Tongue (tissue), 2 donors: ENCODE results near the gene AFAP1. TPM values are rescaled to one million over a fixed set of nuclear protein-coding genes. Genes with fewer than 3 reads are reported as not detected.

Experiments
- DNase-seq: peaks from one replicate; pipeline ENCODE4 v3.0.0-alpha.2; 2015
- total RNA-seq: library from RNA; depleted of rRNA; stranded (reverse); fragments of >200 nt; gene quantifications from one replicate; pipeline ENCODE4 v1.2.3, GENCODE V29; 2014

AFAP1 gene
- total RNA-seq, 1 donor from 2014 or later: 36.4 TPM

DNA sequence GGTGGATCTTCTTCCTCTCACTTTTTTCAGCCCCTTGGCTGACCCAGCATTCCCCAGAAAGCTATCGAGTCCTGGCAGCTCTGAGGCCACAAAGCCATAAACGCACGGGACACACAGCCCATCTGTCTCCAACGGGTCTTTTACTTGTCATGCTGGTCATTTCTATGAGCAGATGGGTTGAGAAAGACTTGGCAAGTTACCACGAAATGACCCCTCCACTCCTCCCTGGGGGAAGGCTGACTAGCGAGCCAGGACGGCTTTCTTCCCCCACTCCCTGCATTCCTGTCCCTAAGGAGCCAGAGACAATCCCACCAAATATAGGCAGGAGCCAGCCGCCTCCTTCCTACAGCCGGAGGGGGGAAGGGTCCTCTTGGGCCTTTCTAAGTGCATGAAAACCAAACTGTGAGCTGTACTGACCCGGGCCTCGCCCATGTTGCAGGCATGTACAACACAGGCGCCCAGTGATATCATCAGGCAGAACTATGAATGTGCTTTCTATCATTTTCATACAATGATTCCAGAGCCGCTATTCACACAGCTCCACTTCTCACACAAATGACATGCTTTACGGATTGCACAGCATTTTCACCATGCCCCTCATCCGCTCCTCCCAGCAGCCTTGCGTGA lies 28.6 kb downstream of the AFAP1 start:
- DNase-seq: peak; percentile 79

DNA sequence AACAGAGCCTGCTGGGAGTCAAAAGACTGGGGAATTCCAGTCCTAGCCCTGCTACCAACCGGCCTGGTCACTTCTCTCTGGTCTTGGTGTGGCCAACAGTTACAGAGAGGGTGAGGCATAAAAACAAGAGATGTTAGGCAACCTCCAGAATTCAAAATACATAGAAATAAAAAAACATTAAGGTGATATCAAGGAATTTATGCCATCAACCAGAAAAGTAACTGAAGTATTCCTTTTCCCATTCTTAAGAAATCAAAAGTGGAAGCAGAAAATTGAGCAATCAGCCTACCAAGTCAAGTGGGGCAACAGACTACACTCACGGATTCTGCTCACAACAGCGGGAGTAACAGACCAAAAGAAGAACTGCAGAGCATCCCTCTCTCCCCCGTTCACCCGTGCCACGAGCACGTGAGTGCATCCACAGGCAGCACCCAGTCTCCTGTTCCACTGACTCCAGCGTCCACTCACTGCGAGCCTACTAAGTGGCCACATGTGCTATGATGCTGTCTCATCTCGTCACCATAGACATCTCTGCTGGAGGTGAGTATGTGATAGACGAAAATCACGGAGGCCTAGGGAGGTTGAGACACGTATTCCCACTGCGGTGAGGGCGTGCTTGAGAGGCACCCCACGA lies 29.3 kb downstream of the AFAP1 start:
- no peak for DNase-seq

DNA sequence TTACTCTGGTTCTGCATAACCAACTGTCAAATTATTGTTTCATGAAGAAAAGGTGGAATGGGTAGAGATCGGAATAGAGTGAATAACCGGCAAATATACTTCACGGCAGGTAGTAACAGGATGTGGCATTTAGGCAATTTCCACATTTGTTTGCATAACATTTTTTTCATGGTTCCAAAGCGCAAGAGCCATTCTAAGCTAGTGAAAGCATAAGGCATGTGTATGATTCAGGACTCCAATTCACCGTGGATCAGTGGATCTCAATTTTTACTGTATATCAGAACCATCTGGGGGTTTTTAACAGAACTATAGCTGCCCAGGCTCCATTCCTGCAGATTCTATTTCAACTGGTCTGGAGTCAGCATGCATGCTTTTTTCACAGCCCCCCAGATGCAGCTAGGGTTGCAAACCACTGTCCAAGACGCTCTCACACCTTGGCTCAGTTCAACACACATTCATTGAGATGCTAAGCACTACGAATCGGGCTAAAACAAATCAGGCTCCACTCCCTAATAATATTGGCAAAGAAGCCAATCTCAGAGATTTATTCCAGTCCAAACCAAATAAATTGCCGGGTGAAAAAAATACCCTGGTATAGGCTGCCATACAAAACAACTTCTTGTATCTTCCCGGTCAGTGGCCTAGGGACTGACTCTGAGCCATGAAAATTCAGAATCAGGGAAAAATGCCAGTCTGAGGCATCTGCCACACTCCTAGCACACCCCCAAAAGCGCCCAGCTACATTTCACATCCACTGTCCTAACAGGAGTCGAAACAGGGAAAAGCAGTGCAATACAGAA lies 30.0 kb downstream of the AFAP1 start:
- peak; percentile 51 for DNase-seq

DNA sequence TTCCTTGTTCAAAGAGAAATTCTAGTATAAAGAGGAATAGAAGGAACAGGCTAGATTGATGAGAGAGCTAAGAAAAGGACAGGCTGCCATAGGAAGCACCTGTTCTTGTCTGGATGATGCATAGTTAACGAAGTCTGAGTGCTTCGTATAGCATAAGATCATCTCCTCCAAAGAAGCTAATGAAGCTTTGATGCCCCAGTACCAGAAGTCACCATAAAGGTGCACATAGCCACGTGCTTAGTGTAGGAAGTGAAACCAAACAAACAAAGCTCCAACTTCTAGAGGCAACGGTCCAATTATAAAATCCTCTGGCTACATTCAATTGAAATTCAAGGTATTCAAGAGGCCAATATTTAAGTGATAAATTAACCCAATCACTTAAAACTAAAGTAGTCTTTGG lies 31.0 kb downstream of the AFAP1 start:
- DNase-seq: no peak

DNA sequence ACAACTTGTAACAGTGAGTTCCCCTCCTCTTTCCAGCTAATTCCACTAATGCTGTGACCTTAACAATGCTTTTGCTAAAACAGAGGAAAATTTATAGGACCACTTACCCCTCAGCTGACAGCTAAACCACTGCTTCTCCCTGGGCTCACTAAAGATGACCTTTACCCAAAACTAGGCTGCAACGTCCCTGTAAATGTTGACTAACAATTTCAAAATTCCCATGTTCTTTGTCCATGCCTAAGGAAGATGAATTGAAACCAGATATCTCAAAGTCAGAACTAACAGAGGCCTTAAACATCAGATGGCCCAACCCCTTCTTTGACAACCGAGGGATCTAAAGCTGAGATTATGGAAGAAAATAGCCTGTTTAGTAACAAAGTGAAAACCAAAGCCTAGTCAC lies 32.5 kb downstream of the AFAP1 start:
- DNase-seq: no peak

DNA sequence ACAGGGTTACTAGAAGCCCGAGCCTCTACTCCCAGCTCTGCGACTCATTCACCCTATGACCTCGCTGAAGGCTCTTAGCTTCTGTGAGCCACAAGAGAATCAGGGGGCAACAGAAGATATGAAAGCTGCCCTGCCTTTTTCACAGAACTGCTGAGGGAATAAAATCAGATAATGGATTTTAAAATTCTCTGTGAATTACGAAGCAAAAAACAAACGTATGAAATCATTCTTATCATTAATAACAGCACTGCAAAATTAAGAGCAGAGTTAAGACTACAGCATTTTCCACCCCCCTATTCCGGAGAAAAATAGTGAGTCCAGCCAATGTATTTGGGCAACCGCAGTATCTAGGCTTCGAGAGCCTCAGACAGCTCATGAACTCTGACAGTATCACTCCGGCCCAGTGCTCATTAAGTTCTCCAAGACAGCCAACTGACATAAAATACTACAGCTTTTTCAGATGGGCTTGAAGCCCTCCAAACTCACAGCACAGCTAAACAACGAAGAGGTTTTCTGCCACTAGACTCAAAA lies 33.4 kb downstream of the AFAP1 start:
- DNase-seq: no peak

DNA sequence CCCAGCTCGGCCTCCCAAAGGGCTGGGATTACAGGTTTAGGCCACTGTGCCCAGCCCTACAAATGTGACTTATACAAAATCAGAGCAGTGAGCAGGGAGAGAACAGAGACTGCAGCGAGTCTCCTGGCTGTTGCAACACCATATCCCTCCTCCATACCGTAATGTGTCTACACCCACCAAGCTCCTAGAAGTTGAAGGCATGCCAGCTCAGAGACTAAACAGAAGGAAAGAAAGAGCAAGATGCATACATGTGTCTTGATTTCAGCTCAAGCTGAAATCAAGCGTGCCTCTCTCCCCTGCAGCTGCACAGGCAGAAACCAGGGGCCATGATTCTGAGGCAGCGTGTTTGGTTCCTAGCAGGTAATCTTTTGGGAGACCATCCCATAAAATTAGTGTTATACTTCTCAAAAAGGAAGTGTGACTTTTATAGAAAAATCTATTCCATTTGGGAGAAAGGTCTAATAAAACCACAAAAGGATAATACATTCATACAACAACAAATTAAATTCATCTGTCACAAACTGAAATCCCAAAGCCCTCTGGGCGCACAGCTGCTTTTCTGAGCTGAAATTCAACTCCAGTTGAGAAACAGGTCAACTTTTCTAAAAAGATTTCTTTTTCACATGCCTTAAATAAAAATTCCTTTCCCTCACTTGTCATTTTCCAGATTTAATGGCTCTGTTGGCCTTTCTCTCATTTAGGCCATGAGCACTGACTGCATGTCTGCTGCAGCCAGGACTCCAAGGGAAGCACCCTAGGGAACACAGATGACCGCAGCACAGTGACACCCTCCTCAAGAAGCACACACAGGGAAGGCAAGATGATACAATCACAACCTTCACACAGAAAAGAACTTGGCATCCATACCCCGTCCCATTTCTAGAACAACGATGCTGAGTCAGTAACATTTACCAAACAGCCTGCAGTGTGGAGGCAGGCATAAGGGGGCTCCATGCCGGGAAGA lies 34.4 kb downstream of the AFAP1 start:
- peak; percentile 90 for DNase-seq

DNA sequence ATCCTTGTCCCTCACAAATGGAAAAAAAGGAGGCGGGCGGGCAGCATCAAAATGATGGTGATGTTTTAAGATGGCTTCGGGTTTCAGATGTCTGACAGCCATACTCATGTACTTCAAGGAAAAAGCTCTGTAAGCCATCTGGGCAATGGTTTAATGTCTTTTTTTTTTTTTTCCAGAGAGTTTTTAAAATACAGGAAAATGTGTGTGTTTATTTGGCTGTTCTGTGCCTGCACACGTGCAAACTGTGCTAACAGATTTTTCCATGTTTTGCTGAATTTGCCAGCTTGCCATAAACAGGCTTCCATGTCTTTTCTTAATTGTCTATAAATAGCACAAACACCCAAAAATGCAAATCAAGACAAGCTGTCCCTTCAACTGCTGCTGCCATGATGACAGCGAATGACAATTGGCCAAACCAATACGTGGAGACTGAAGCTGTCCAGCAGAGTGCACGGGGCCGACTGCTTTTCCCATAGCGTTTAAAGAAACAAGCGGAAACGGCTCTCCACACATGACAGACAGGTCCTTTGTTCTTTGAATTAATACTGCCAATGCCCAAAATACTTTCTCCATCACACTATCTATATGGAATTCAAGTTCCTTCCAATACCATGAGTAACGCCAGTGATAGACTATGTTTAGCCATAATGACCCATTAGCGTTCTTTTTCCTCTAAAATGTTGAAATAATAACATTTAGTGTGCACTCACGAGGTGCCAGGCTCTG lies 35.7 kb downstream of the AFAP1 start:
- DNase-seq: peak; percentile 79

DNA sequence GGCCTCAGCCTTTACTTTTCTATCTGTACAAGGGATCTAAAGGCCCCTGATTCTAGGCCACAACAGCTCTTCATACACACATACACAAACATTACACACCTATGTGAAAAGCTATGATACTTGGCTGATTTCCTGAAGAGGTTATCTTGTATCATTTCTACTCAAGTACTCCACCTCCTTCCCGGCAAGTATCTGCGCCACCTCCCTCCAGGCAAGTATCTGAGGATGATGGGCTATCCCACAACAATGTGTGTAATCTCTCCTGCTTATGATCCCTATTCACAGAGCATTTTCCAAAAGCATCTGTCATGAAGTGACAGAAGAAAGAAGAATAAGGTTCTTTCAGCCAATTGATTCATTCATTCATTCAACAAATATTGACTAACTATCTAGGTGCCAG lies 36.8 kb downstream of the AFAP1 start:
- DNase-seq: no peak

DNA sequence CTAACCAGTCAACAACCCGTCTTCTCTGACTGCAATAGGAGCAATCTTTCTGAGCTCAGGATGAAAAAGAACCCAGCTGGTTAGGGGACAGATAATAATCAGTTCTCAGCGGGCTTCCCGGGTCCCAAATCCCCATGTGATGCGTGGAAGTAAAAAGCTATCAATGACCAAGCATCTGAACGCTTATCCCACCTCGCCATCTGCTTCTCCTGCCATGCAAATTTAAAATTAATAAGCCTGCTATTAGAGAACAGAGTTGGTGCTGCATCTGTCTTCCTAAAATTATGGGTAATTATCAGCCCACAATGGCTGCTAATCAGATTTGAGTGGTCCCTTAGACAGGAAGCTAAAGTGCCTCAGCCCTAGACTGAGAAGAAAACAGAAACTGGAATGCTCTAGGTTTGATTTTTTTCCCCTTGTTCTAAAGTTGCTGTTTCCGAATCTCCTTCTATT lies 37.5 kb downstream of the AFAP1 start:
- no peak for DNase-seq

DNA sequence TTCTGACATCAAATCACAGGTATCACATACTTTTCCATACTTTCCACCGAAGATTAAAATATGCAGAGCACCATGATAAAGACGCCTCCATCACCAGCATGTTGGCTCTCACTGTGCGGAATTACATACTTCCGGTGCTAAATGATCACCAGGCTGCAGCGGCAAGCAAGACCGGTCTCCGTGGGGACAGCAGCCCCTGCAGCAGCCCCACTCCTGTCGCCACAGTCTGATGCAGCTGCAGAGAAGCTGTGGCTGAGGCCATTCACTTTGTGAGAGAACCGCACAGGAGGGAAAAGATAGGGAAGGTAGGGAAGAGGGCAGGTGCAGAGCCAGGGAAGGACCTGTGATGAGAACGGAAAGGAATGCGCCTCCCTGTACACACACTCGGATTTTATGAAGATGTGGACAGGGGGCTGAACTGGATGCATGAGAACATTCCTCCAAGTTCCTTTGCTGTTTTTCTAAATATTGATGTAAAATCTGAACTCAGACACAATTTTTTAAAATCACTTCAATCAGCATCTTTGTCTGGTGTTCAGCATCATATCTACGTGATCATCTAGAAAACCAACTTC lies 38.3 kb downstream of the AFAP1 start:
- DNase-seq: no peak

DNA sequence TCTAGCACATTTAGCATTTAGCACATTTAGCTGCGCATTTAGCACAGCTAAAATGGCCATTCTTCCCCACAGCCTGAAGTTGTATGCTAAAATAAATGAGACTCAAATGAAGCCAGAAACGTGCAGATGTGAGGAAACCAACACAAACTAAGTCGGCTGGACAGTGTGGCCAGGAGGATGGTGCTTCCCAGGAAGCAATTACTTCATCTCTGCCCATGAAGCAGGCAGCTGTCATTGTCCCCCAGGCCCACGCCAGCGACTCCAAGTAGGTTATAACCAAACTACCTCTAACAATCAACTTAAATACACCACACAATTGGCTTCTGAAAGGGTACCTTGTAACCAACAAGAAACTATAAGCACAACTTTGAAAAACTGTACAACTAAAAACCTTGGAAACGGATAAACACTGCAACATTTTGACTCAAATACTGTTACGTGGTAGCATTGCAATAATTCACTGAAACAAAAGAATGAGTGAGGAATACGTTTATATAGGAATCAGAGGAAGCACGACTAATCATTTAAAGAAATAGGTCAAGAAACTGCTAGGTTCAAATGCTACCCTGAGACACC lies 39.2 kb downstream of the AFAP1 start:
- DNase-seq: peak; percentile 68

DNA sequence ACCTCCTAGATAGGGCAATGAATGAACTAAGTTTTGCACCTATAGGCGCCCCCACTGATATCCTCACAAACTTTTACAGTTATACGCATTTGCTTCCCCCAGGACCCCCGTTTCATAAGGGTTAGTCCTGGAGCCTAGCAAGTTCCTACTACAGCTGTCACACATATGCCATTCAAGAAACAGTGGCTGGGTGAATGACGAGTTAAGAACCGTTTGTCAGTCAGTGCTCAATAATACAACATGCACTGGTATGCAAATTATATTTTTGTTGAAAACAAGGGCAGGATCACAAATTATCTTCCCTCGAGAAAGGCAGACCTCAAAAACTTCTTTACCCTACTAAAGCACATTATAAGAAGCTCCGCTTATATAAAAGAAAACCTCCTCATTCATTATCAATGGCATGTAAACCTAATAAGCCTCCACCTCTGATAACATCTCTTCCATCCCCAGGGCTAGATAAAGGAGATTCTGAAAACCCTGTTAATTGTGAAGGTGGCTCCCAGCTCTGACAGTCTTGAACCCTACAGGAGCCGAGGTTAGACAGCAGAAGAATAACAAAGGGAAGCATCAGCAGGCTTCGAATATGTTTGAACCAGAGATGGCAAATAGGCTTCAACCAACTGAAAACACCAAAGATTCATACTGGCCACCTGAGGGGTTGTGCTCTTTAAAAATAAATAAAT lies 40.3 kb downstream of the AFAP1 start:
- no peak for DNase-seq

DNA sequence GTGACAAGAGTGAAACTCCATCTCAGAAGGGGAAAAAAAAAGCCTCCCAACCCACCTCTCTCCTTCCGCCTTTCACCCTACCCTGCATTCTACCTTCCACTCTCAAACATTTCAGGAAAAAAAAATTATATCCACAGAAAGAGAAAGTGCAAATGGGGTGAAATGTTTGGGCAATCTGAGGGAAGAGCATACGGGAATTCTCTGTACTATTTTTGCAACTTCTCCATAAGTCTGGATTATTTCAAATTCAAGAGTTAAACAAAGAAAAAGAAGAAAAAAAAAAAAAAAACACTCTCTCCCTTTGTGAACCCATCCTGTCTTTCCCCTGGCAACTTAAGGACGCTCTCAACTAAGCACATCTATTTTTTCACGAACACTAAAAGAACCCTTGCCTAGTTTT lies 41.3 kb downstream of the AFAP1 start:
- DNase-seq: no peak

DNA sequence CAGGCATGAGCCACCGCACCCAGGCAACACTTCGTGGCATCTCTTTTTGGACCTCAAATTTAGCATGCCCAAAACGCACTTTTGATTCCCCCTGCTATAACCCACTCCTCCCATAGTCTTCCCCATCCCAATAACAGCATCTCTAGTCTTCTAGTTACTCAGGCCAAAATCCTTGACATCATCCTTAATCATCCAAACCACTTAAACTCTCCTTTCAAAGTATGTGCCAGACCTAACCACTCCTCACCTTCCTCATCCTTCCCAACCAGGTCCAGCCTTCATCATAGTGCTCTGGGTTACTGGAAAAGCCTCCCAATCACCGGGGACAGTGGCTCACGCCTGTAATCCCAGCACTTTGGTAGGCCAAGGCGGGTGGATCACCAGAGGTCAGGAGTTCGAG lies 41.9 kb downstream of the AFAP1 start:
- DNase-seq: no peak

DNA sequence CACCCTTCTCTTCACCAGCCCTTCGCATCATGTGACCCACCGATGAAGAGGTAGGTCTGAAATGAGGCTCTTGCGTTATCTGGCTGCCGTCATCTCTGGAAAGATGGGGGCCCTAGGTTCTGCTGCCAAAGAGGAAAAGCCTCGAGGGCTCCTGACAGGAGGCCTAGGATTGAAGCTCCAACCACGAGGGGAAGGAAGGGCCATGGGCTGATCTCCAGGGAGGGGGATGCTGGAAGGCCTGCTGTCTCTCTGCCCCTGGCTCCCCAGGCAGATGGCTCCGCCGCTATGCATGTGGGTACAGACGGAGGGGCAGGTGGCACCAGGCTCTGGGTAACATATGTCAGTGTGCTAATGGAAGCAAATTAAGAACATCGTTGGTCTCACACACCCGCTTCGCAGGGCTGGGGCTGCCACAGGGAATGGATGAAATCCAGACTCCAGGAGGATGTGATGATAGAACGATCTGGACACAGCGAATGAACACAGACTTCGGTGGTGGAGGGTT lies 44.9 kb downstream of the AFAP1 start:
- DNase-seq: peak; percentile 69

DNA sequence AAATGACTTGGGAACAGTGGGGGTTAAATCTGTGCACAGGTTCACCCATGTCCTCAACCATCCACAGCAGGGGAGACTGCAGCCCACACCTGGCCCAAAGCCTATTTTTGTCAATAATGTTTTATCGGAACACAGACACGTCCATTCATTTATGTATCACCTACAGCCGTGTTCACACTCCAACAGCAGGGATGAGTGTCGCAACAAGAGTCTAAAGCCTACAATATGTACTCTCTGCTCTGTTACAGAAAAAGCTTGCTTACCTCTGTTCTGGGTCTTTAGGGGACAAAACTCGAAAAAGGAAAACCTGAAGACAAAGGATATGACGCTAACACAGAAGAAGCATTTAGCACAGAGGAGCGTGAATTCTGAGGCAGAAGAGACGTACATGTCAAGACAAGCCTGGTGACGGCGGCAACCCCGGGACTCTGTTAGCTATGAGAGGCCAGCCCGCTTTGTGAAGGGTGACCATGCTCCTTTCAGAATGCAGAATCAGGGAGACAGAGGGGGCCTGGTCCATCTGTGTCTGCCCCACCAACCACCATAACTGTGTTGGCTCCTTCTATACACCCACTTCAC lies 45.5 kb downstream of the AFAP1 start:
- DNase-seq: peak; percentile 48

DNA sequence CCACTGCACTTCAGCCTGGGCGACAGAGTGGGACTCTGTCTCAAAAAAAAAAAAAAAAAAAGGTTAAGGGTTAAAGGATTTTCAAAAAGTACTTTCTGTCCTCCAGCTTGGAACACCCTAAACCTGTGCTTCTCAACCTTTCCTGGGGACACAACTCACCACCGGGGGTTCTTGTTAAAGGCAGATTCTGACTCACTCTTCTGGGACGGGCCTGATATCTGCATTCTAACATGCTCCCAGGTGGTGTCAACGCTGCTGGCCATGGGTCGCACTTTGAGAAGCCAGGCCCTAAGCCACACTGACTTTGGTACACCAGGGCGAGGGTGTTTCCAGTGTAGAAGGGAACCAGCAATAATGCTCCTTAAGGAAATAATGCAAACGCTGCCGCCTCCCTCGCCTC lies 46.1 kb downstream of the AFAP1 start:
- no peak for DNase-seq
